Neural progenitor cell (in vitro differentiated cells): ENCODE measurements around the gene ZPLD1. TPM values are rescaled to one million over a fixed set of nuclear protein-coding genes. Genes with fewer than 3 reads are reported as not detected.

Experiments
- DNase-seq: peaks from one replicate; pipeline ENCODE4 v3.0.0-alpha.2; 2016; ENCODE audit warnings: low spot score
- H2AFZ ChIP-seq: fragments of 200-600 bp; sonication (generic); replicated peaks from 2 replicates; pipeline ENCODE4 v1.6.1; 2016; ENCODE audit warnings: antibody characterized with exemption
- H3F3A ChIP-seq: fragments of 200-600 bp; sonication (generic); 2 replicates; pipeline ENCODE4 v1.6.1; 2016; ENCODE audit warnings: antibody characterized with exemption, low read depth
- H3K27ac ChIP-seq: fragments of 200-600 bp; sonication (generic); 2 replicates; pipeline ENCODE4 v1.5.1; 2016; ENCODE audit warnings: mild to moderate bottlenecking
- H3K27me3 ChIP-seq: fragments of 200-600 bp; sonication (generic); 2 replicates; pipeline ENCODE4 v1.6.1; 2016; ENCODE audit warnings: mild to moderate bottlenecking, moderate library complexity
- H3K36me3 ChIP-seq: fragments of 200-600 bp; sonication (generic); 2 replicates; pipeline ENCODE4 v1.5.1; 2016
- H3K4me1 ChIP-seq: fragments of 200-600 bp; sonication (generic); 2 replicates; pipeline ENCODE4 v1.6.1; 2016; ENCODE audit warnings: mixed run types
- H3K4me2 ChIP-seq: fragments of 200-600 bp; sonication (generic); 2 replicates; pipeline ENCODE4 v1.6.1; 2016
- H3K4me3 ChIP-seq: fragments of 200-600 bp; sonication (generic); 2 replicates; pipeline ENCODE4 v1.5.1; 2016
- H3K79me2 ChIP-seq: fragments of 200-600 bp; sonication (generic); 2 replicates; pipeline ENCODE4 v1.6.1; 2016; ENCODE audit warnings: low read depth
- H3K9ac ChIP-seq: fragments of 200-600 bp; sonication (generic); 2 replicates; pipeline ENCODE4 v1.6.1; 2016
- H3K9me3 ChIP-seq: fragments of 200-600 bp; sonication (generic); 2 replicates; pipeline ENCODE4 v1.5.1; 2016; ENCODE audit warnings: low read depth
- H4K20me1 ChIP-seq: fragments of 200-600 bp; sonication (generic); 2 replicates; pipeline ENCODE4 v1.6.1; 2016; ENCODE audit warnings: low read depth
- H3K27ac Mint-ChIP-seq: 3 replicates; pipeline ENCODE4 v1.8.0; 2021; ENCODE audit warnings: mixed read lengths
- H3K27me3 Mint-ChIP-seq: 2 replicates; pipeline ENCODE4 v1.8.0; 2022; ENCODE audit warnings: low read depth, mild to moderate bottlenecking, inconsistent platforms, moderate library complexity, mixed read lengths; ENCODE audit not compliant: insufficient read depth
- H3K36me3 Mint-ChIP-seq: 3 replicates; pipeline ENCODE4 v1.8.0; 2021; ENCODE audit warnings: mixed read lengths
- H3K4me1 Mint-ChIP-seq: 3 replicates; pipeline ENCODE4 v1.8.0; 2021; ENCODE audit warnings: mixed read lengths
- H3K4me3 Mint-ChIP-seq: 3 replicates; pipeline ENCODE4 v1.8.0; 2021; ENCODE audit warnings: mild to moderate bottlenecking, moderate library complexity, mixed read lengths
- H3K9me3 Mint-ChIP-seq: 3 replicates; pipeline ENCODE4 v1.8.0; 2020; ENCODE audit warnings: mixed read lengths
- EZH2 ChIP-seq: fragments of 200-600 bp; sonication (generic); IDR thresholded peaks from 2 replicates; pipeline ENCODE4 v1.6.1; 2017; ENCODE audit warnings: antibody characterized with exemption, mild to moderate bottlenecking, moderate library complexity
- EZH2phosphoT487 ChIP-seq: fragments of 200-600 bp; sonication (generic); IDR thresholded peaks from 2 replicates; pipeline ENCODE4 v1.6.1; 2017; ENCODE audit warnings: antibody characterized with exemption
- total RNA-seq: library from RNA; depleted of rRNA; stranded (reverse); fragments of >200 nt; gene quantifications from 2 replicates; pipeline ENCODE4 v1.2.3, GENCODE V29; 2015; ENCODE audit warnings: low replicate concordance
- TF ChIP-seq, protein P1 (sequence below): fragments of 200-600 bp; sonication (generic); IDR thresholded peaks from 2 replicates; pipeline ENCODE4 v1.5.1; 2017; ENCODE audit warnings: antibody characterized with exemption, mild to moderate bottlenecking

Gene ZPLD1
- total RNA-seq, 1 donor from 2014 or later, result 0.28 TPM

GRCh38 chr3:102505542-102505941, 70.7 kb downstream of the ZPLD1 start:
- Mint-ChIP-seq H3K27me3 (peaks cover 2% of the 10 kb centered on the region), H3K27ac (no peak overlapping the region), H3K9me3 (peaks cover 5% of the 10 kb centered on the region), H3K36me3 (no peaks in the 10 kb centered on the region), H3K4me3 (no peak overlapping the region), H3K4me1 (no peaks in the 10 kb centered on the region)
- Histone ChIP-seq H3K27me3 (no peaks in the 10 kb centered on the region), H3K9ac (no peak overlapping the region), H3K4me3 (no peak overlapping the region), H3K36me3 (no peaks in the 10 kb centered on the region), H3K79me2 (no peaks in the 10 kb centered on the region), H3K4me2 (no peak overlapping the region), H2AFZ (no peak overlapping the region), H3F3A (no peaks in the 10 kb centered on the region), H3K27ac (no peak overlapping the region), H4K20me1 (no peaks in the 10 kb centered on the region), H3K4me1 (no peaks in the 10 kb centered on the region), H3K9me3 (no peaks in the 10 kb centered on the region)
- TF ChIP-seq EZH2, result no peak
- DNase-seq, result no peak

GRCh38 chr3:102510663-102511062, 75.8 kb downstream of the ZPLD1 start:
- H3K27ac ChIP-seq, result no peak overlapping the region
- H3K4me3 Mint-ChIP-seq, result no peak overlapping the region
- H3K27ac Mint-ChIP-seq, result no peak overlapping the region
- no peaks in the 10 kb centered on the region for H3F3A ChIP-seq
- no peaks in the 10 kb centered on the region for H3K36me3 ChIP-seq
- no peaks in the 10 kb centered on the region for H3K27me3 ChIP-seq
- H3K4me1 ChIP-seq, result no peaks in the 10 kb centered on the region
- TF ChIP-seq EZH2phosphoT487, result no peak
- TF ChIP-seq, protein P1, sequence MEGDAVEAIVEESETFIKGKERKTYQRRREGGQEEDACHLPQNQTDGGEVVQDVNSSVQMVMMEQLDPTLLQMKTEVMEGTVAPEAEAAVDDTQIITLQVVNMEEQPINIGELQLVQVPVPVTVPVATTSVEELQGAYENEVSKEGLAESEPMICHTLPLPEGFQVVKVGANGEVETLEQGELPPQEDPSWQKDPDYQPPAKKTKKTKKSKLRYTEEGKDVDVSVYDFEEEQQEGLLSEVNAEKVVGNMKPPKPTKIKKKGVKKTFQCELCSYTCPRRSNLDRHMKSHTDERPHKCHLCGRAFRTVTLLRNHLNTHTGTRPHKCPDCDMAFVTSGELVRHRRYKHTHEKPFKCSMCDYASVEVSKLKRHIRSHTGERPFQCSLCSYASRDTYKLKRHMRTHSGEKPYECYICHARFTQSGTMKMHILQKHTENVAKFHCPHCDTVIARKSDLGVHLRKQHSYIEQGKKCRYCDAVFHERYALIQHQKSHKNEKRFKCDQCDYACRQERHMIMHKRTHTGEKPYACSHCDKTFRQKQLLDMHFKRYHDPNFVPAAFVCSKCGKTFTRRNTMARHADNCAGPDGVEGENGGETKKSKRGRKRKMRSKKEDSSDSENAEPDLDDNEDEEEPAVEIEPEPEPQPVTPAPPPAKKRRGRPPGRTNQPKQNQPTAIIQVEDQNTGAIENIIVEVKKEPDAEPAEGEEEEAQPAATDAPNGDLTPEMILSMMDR, result no peak
- TF ChIP-seq EZH2, result no peak
- no peaks in the 10 kb centered on the region for H4K20me1 ChIP-seq
- H3K4me1 Mint-ChIP-seq, result no peaks in the 10 kb centered on the region
- H3K9me3 Mint-ChIP-seq, result peaks cover 4% of the 10 kb centered on the region
- H3K9me3 ChIP-seq, result no peaks in the 10 kb centered on the region
- H3K4me3 ChIP-seq, result no peak overlapping the region
- no peaks in the 10 kb centered on the region for H3K36me3 Mint-ChIP-seq
- no peak for DNase-seq
- H2AFZ ChIP-seq, result no peak overlapping the region
- no peaks in the 10 kb centered on the region for H3K27me3 Mint-ChIP-seq
- H3K79me2 ChIP-seq, result no peaks in the 10 kb centered on the region
- H3K4me2 ChIP-seq, result no peak overlapping the region
- H3K9ac ChIP-seq, result no peak overlapping the region

GRCh38 chr3:102511168-102511567, 76.4 kb downstream of the ZPLD1 start:
- Histone ChIP-seq H4K20me1 (no peaks in the 10 kb centered on the region), H3K4me2 (no peak overlapping the region), H3K9me3 (no peaks in the 10 kb centered on the region), H2AFZ (no peak overlapping the region), H3K9ac (no peak overlapping the region), H3K27me3 (no peaks in the 10 kb centered on the region), H3K79me2 (no peaks in the 10 kb centered on the region), H3K4me1 (no peaks in the 10 kb centered on the region), H3K4me3 (no peak overlapping the region), H3F3A (no peaks in the 10 kb centered on the region), H3K36me3 (no peaks in the 10 kb centered on the region), H3K27ac (no peak overlapping the region)
- TF ChIP-seq, protein P1, result no peak
- TF ChIP-seq EZH2phosphoT487, result no peak
- TF ChIP-seq EZH2, result no peak
- no peak for DNase-seq
- H3K36me3 Mint-ChIP-seq, result no peaks in the 10 kb centered on the region
- no peaks in the 10 kb centered on the region for H3K27me3 Mint-ChIP-seq
- H3K4me1 Mint-ChIP-seq, result no peaks in the 10 kb centered on the region
- no peak overlapping the region for H3K27ac Mint-ChIP-seq
- H3K9me3 Mint-ChIP-seq, result peaks cover 3% of the 10 kb centered on the region
- no peak overlapping the region for H3K4me3 Mint-ChIP-seq

- DNase-seq, result no peak
- Histone ChIP-seq H3K27me3 (no peaks in the 10 kb centered on the region), H3K79me2 (no peaks in the 10 kb centered on the region), H3K4me2 (no peak overlapping the region), H3K9me3 (no peaks in the 10 kb centered on the region), H2AFZ (peak overlapping the region; percentile 2), H3K4me1 (no peaks in the 10 kb centered on the region), H3K9ac (no peak overlapping the region), H3K36me3 (no peaks in the 10 kb centered on the region), H3K27ac (no peak overlapping the region), H3K4me3 (no peak overlapping the region), H4K20me1 (no peaks in the 10 kb centered on the region), H3F3A (no peaks in the 10 kb centered on the region)
- no peak overlapping the region for H3K27ac Mint-ChIP-seq
- TF ChIP-seq, protein P1, result no peak
- TF ChIP-seq EZH2phosphoT487 (no peak), EZH2 (no peak)
- no peaks in the 10 kb centered on the region for H3K27me3 Mint-ChIP-seq
- H3K4me1 Mint-ChIP-seq, result no peaks in the 10 kb centered on the region
- H3K36me3 Mint-ChIP-seq, result no peaks in the 10 kb centered on the region
- H3K4me3 Mint-ChIP-seq, result no peak overlapping the region
- no peaks in the 10 kb centered on the region for H3K9me3 Mint-ChIP-seq
Measured at GRCh38 chr3:102511639-102512038, 76.8 kb downstream of the ZPLD1 start.
